HL-60 (cell line): Measurements from ENCODE around the gene SETBP1.

ENCODE experiments used
- CTCF ChIP-seq: IDR thresholded peaks from one replicate; pipeline ENCODE4 v1.5.1; 2011; ENCODE audit warnings: low read length, control low read depth, inconsistent platforms; ENCODE audit not compliant: insufficient read depth
- GABPA ChIP-seq: IDR thresholded peaks from 2 replicates; pipeline ENCODE4 v1.6.1; 2012; ENCODE audit warnings: low read depth
- POLR2AphosphoS5 ChIP-seq: IDR thresholded peaks from 2 replicates; pipeline ENCODE4 v1.6.1; 2012; ENCODE audit warnings: low read depth
- REST ChIP-seq: IDR thresholded peaks from 2 replicates; pipeline ENCODE4 v1.6.1; 2012; ENCODE audit warnings: low read depth; ENCODE audit not compliant: insufficient replicate concordance
- SPI1 ChIP-seq: IDR thresholded peaks from 2 replicates; pipeline ENCODE4 v1.6.1; 2012; ENCODE audit warnings: low read depth, mild to moderate bottlenecking, borderline replicate concordance

GRCh38 chr18:45004546-45005080 lies 323.9 kb downstream of the SETBP1 start:
- TF ChIP-seq CTCF: no peak
- TF ChIP-seq POLR2AphosphoS5: no peak
- no peak for TF ChIP-seq SPI1
- no peak for TF ChIP-seq REST
- no peak for TF ChIP-seq GABPA
